ENCODE results near the gene TMEM212. TPM values are rescaled to one million over a fixed set of nuclear protein-coding genes. Genes with fewer than 3 reads are reported as not detected.

Gene TMEM212
- total RNA-seq, 1 experiment from 2014 or later, result not detected

- Histone ChIP-seq H4K20me1 (ENCODE audit: control insufficient read depth, insufficient read depth, insufficient read length) (no peaks in the 10 kb centered on the region), H2BK15ac (ENCODE audit: low read depth, low read length) (no peak overlapping the region), H3K23me2 (ENCODE audit: insufficient read length, low read depth, low read length, poor library complexity, severe bottlenecking) (no peaks in the 10 kb centered on the region), H3K4ac (ENCODE audit: low read depth, low read length) (no peak overlapping the region), H3K18ac (ENCODE audit: insufficient read length, low read depth, low read length) (no peak overlapping the region), H3K27me3 (ENCODE audit: insufficient read depth, low read length) (no peaks in the 10 kb centered on the region), H2BK120ac (ENCODE audit: low read depth, low read length, poor library complexity, severe bottlenecking) (no peak overlapping the region), H3K27ac (ENCODE audit: insufficient read length, low read depth, low read length) (no peak overlapping the region), H2AFZ (ENCODE audit: low read length) (no peak overlapping the region), H2AK5ac (ENCODE audit: insufficient read length, low read length) (no peak overlapping the region), H3K79me2 (ENCODE audit: insufficient read depth, low read length) (no peaks in the 10 kb centered on the region), H3K9me3 (ENCODE audit: control insufficient read depth, low read depth, low read length) (no peaks in the 10 kb centered on the region), H3K56ac (ENCODE audit: insufficient read length, low read depth, low read length) (no peak overlapping the region), H3K23ac (ENCODE audit: insufficient read length, low read depth, low read length) (no peak overlapping the region), H3K79me1 (ENCODE audit: insufficient read depth, low read depth, low read length, poor library complexity, severe bottlenecking) (no peaks in the 10 kb centered on the region), H3K4me2 (ENCODE audit: insufficient read depth, insufficient read length, low read length) (no peak overlapping the region), H3K9ac (ENCODE audit: extremely low read depth, insufficient read length, low read length) (no peak overlapping the region), H3K4me1 (ENCODE audit: insufficient read depth, low read length) (no peaks in the 10 kb centered on the region), H4K5ac (ENCODE audit: insufficient read length, low read depth, low read length) (no peak overlapping the region), H4K8ac (replicated peaks; ENCODE audit: insufficient read length, low read depth, low read length) (no peak overlapping the region), H4K91ac (ENCODE audit: insufficient read length, low read depth, low read length) (no peak overlapping the region), H3K14ac (ENCODE audit: insufficient read depth, low read length) (no peak overlapping the region), H2BK20ac (ENCODE audit: low read depth, low read length, poor library complexity, severe bottlenecking) (no peak overlapping the region), H3T11ph (ENCODE audit: low read length) (no peak overlapping the region), H2BK5ac (ENCODE audit: insufficient read length, low read length) (no peak overlapping the region), H2BK12ac (ENCODE audit: insufficient read length, low read depth, low read length) (no peak overlapping the region)
- Mint-ChIP-seq H3K4me1 (peaks cover 11 to 16% of the 10 kb centered on the region in 2 experiments; a peak in 3 of 4 replicates), H3K4me3 (no peak overlapping the region), H3K27ac (no peak overlapping the region), H3K27me3 (ENCODE audit: low read depth) (0 out of 2 replicates have a peak, but pooled peaks cover 1% of the 10 kb centered on the region), H3K36me3 (ENCODE audit: insufficient read depth in 1 of 3, low read depth in 3 of 3) (no peaks in the 10 kb centered on the region; a peak in 1 of 7 replicates), H3K9me3 (no peaks in the 10 kb centered on the region; a peak in 1 of 5 replicates)
- no peak for DNase-seq
- TF ChIP-seq, protein P1, sequence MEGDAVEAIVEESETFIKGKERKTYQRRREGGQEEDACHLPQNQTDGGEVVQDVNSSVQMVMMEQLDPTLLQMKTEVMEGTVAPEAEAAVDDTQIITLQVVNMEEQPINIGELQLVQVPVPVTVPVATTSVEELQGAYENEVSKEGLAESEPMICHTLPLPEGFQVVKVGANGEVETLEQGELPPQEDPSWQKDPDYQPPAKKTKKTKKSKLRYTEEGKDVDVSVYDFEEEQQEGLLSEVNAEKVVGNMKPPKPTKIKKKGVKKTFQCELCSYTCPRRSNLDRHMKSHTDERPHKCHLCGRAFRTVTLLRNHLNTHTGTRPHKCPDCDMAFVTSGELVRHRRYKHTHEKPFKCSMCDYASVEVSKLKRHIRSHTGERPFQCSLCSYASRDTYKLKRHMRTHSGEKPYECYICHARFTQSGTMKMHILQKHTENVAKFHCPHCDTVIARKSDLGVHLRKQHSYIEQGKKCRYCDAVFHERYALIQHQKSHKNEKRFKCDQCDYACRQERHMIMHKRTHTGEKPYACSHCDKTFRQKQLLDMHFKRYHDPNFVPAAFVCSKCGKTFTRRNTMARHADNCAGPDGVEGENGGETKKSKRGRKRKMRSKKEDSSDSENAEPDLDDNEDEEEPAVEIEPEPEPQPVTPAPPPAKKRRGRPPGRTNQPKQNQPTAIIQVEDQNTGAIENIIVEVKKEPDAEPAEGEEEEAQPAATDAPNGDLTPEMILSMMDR (conservative IDR thresholded peaks at IDR 0.05), result no peak
- no CpG with 5 or more reads among the region's 2 CpGs for WGBS (ENCODE audit: extremely low coverage, insufficient read length, low lambda C conversion rate)
Measured at GRCh38 chr3:171846597-171846996, 3.4 kb downstream of the TMEM212 start.

Data from H9 (cell line).